Measurements from ENCODE around the gene PPAT. TPM values are rescaled to one million over a fixed set of nuclear protein-coding genes. Genes with fewer than 3 reads are reported as not detected.
A peak's percentile ranks its signal among the peaks of the same experiment; 100 is the strongest.
"Not testable (repeated sequence)": the region's sequence is repeated elsewhere in the genome, so short reads cannot be mapped to it uniquely, and the experiment has no call there.

PPAT gene
- 10 to 100 TPM; 24.7 to 30.3 (median 25.2) TPM for polyA plus RNA-seq (ENCODE audit: insufficient read length in 4 of 4)

- DNase-seq (ENCODE audit: low read depth in 4 of 4, low spot score in 2 of 4) = peak in 3 of 4 donors; percentile 94 to 96 (median 96)
These were observed at the start of gene PPAT for GRCh38 chr4:56435140-56435926. Gene PPAT (minus strand): TSS chr4:56435615. CDS start chr4:56435477, 138 bp downstream.

- DNase-seq (ENCODE audit: low read depth in 4 of 4, low spot score in 2 of 4) = no peak
These were observed 45.3 kb upstream of the PPAT start for GRCh38 chr4:56480691-56481090.

- no peak for DNase-seq (ENCODE audit: low read depth in 4 of 4, low spot score in 2 of 4)
These were observed 41.8 kb upstream of the PPAT start for GRCh38 chr4:56477192-56477702.

GRCh38 chr4:56475917-56476316, 40.5 kb upstream of the PPAT start:
- DNase-seq (ENCODE audit: low read depth in 4 of 4, low spot score in 2 of 4) = no peak

GRCh38 chr4:56469489-56470210, 34.2 kb upstream of the PPAT start:
- no peak for DNase-seq (ENCODE audit: low read depth in 4 of 4, low spot score in 2 of 4)

- DNase-seq (ENCODE audit: low read depth in 4 of 4, low spot score in 2 of 4) = peak in 2 of 4 donors; percentile 41 to 56
These were observed 32.6 kb upstream of the PPAT start for GRCh38 chr4:56468097-56468422.

GRCh38 chr4:56467284-56468096, 32.1 kb upstream of the PPAT start, which contains the start of gene SRP72:
Gene SRP72 (plus strand): TSS chr4:56467617. CDS start chr4:56467636, 19 bp downstream.
- peak; percentile 69 to 88 (median 80) for DNase-seq (ENCODE audit: low read depth in 4 of 4, low spot score in 2 of 4)

GRCh38 chr4:56466910-56467283, 31.5 kb upstream of the PPAT start:
- peak in 1 of 4 donors; percentile 31 for DNase-seq (ENCODE audit: low read depth in 4 of 4, low spot score in 2 of 4)

- DNase-seq (ENCODE audit: low read depth in 4 of 4, low spot score in 2 of 4) = not testable (repeated sequence)
These were observed 30.9 kb upstream of the PPAT start for GRCh38 chr4:56466296-56466761.

GRCh38 chr4:56465599-56466295, 30.3 kb upstream of the PPAT start:
- DNase-seq (ENCODE audit: low read depth in 4 of 4, low spot score in 2 of 4) = no peak

GRCh38 chr4:56464581-56464980, 29.2 kb upstream of the PPAT start:
- no peak for DNase-seq (ENCODE audit: low read depth in 4 of 4, low spot score in 2 of 4)

GRCh38 chr4:56463711-56464110, 28.3 kb upstream of the PPAT start:
- no peak for DNase-seq (ENCODE audit: low read depth in 4 of 4, low spot score in 2 of 4)

- no peak for DNase-seq (ENCODE audit: low read depth in 4 of 4, low spot score in 2 of 4)
These were observed 26.7 kb upstream of the PPAT start for GRCh38 chr4:56462157-56462556.

- no peak for DNase-seq (ENCODE audit: low read depth in 4 of 4, low spot score in 2 of 4)
These were observed 24.7 kb upstream of the PPAT start for GRCh38 chr4:56460085-56460484.

GRCh38 chr4:56450342-56450741, 14.9 kb upstream of the PPAT start:
- DNase-seq (ENCODE audit: low read depth in 4 of 4, low spot score in 2 of 4) = no peak

- not testable (repeated sequence) for DNase-seq (ENCODE audit: low read depth in 4 of 4, low spot score in 2 of 4)
These were observed 14.1 kb upstream of the PPAT start for GRCh38 chr4:56449475-56449874.

- DNase-seq (ENCODE audit: low read depth in 4 of 4, low spot score in 2 of 4) = no peak
These were observed 12.9 kb upstream of the PPAT start for GRCh38 chr4:56448301-56448700.

- no peak for DNase-seq (ENCODE audit: low read depth in 4 of 4, low spot score in 2 of 4)
These were observed 10.3 kb upstream of the PPAT start for GRCh38 chr4:56445699-56446098.

GRCh38 chr4:56444719-56445118, 9.3 kb upstream of the PPAT start:
- DNase-seq (ENCODE audit: low read depth in 4 of 4, low spot score in 2 of 4) = no peak

GRCh38 chr4:56440983-56441382, 5.6 kb upstream of the PPAT start:
- no peak for DNase-seq (ENCODE audit: low read depth in 4 of 4, low spot score in 2 of 4)

Measured in left renal cortex interstitium (tissue), 4 donors.